Astrocyte (in vitro differentiated cells and primary cell): ENCODE data around the gene MYO15B. TPM values are rescaled to one million over a fixed set of nuclear protein-coding genes. Genes with fewer than 3 reads are reported as not detected.

Experiments used
- DNase-seq: peaks from one replicate; pipeline ENCODE4 v3.0.0-alpha.2; 2010; ENCODE audit warnings: low read depth
- FAIRE-seq: peaks from 2 replicates; lab custom pipeline; 2011; peaks lifted over from hg19 to GRCh38; lab: Jason Lieb, UNC
- H2AFZ ChIP-seq: 2 replicates; pipeline ENCODE4 v1.6.0; 2012; ENCODE audit warnings: low read depth, low read length, inconsistent platforms
- H3K27ac ChIP-seq: 2 replicates; pipeline ENCODE4 v1.5.1; 2011; ENCODE audit warnings: low read depth, low read length, inconsistent platforms
- H3K27me3 ChIP-seq: 2 replicates; pipeline ENCODE4 v1.6.0; 2011; ENCODE audit warnings: low read length, inconsistent platforms; ENCODE audit not compliant: insufficient read depth
- H3K36me3 ChIP-seq: 2 replicates; pipeline ENCODE4 v1.5.1; 2011; ENCODE audit warnings: low read length, inconsistent platforms; ENCODE audit not compliant: insufficient read depth
- H3K4me1 ChIP-seq: 2 replicates; pipeline ENCODE4 v1.5.1; 2011; ENCODE audit warnings: low read length, inconsistent platforms; ENCODE audit not compliant: insufficient read depth
- H3K4me2 ChIP-seq: 2 replicates; pipeline ENCODE4 v1.6.0; 2012; ENCODE audit warnings: low read length, inconsistent platforms
- H3K4me3 ChIP-seq: 2 replicates; pipeline ENCODE4 v1.5.1; 2011; ENCODE audit warnings: low read depth, mild to moderate bottlenecking, low read length, inconsistent platforms; ENCODE audit not compliant: insufficient read depth
- H3K79me2 ChIP-seq: 2 replicates; pipeline ENCODE4 v1.6.0; 2012; ENCODE audit warnings: mild to moderate bottlenecking, low read length, inconsistent platforms; ENCODE audit not compliant: insufficient read depth
- H3K9ac ChIP-seq: 2 replicates; pipeline ENCODE4 v1.6.0; 2012; ENCODE audit warnings: mild to moderate bottlenecking, low read length, inconsistent platforms
- H3K9me3 ChIP-seq: 2 replicates; pipeline ENCODE4 v1.5.1; 2012; ENCODE audit warnings: low read depth, mild to moderate bottlenecking, low read length, inconsistent platforms; ENCODE audit not compliant: insufficient read depth
- H4K20me1 ChIP-seq: 2 replicates; pipeline ENCODE4 v1.6.0; 2012; ENCODE audit warnings: low read length, inconsistent platforms; ENCODE audit not compliant: insufficient read depth
- H3K27ac Mint-ChIP-seq: one replicate; pipeline ENCODE4 v1.8.0; 2021; ENCODE audit warnings: mild to moderate bottlenecking, mixed read lengths; ENCODE audit not compliant: unreplicated experiment
- H3K27me3 Mint-ChIP-seq: one replicate; pipeline ENCODE4 v1.8.0; 2021; ENCODE audit warnings: low read depth, mixed read lengths; ENCODE audit not compliant: unreplicated experiment
- H3K36me3 Mint-ChIP-seq: one replicate; pipeline ENCODE4 v1.8.0; 2021; ENCODE audit warnings: low read depth, mixed read lengths; ENCODE audit not compliant: unreplicated experiment
- H3K4me1 Mint-ChIP-seq: one replicate; pipeline ENCODE4 v1.8.0; 2021; ENCODE audit warnings: low read depth, mixed read lengths; ENCODE audit not compliant: unreplicated experiment
- H3K4me3 Mint-ChIP-seq: one replicate; pipeline ENCODE4 v1.8.0; 2021; ENCODE audit warnings: mild to moderate bottlenecking, moderate library complexity, mixed read lengths; ENCODE audit not compliant: unreplicated experiment
- H3K9me3 Mint-ChIP-seq: one replicate; pipeline ENCODE4 v1.8.0; 2021; ENCODE audit warnings: mild to moderate bottlenecking, mixed read lengths; ENCODE audit not compliant: unreplicated experiment
- EZH2 ChIP-seq: IDR thresholded peaks from 2 replicates; pipeline ENCODE4 v1.6.1; 2012; ENCODE audit warnings: mild to moderate bottlenecking, low read length, inconsistent platforms; ENCODE audit not compliant: insufficient read depth
- total RNA-seq: library from RNA; stranded (reverse); gene quantifications from 2 replicates; pipeline ENCODE4 v1.2.1, GENCODE V29; 2021
- TF ChIP-seq, protein P1 (sequence below): IDR thresholded peaks from 2 replicates; pipeline ENCODE4 v1.5.1; 2011; ENCODE audit warnings: low read depth, mild to moderate bottlenecking, inconsistent platforms, low read length, moderate library complexity; ENCODE audit not compliant: insufficient read depth

MYO15B gene
- total RNA-seq, 1 donor from 2014 or later = 3.5 TPM

DNA sequence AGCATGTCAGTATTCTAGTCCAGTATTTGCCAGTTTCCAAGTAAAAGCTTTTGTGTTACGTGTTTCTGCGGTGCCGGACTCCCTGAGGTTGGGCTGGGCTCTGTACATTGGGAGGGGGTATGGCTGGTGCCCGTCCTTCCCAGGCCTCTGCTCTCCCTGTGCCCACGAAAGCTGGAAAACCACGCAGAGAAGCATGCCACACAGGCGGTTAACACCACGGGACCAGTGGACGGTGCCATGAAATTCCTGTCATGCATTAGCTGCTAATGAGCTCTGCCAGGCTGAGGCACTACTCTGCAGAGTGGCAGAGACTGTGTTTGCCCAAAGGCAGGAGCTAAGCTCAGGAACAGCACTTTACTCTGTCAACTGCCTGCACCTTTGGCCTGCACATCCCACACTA, 53.7 kb downstream of the MYO15B start:
- DNase-seq (no peak), FAIRE-seq (no peak)
- H3K4me3 Mint-ChIP-seq = no peak overlapping the region
- Histone ChIP-seq H4K20me1 (peaks cover 3% of the 10 kb centered on the region), H3K9me3 (no peaks in the 10 kb centered on the region), H3K9ac (no peak overlapping the region), H3K27me3 (no peaks in the 10 kb centered on the region), H3K4me2 (no peak overlapping the region), H3K27ac (no peak overlapping the region), H3K36me3 (no peaks in the 10 kb centered on the region), H3K79me2 (no peaks in the 10 kb centered on the region), H3K4me3 (no peak overlapping the region), H2AFZ (no peak overlapping the region), H3K4me1 (peaks cover 8% of the 10 kb centered on the region)
- H3K27me3 Mint-ChIP-seq = no peaks in the 10 kb centered on the region
- H3K4me1 Mint-ChIP-seq = peaks cover 12% of the 10 kb centered on the region
- H3K36me3 Mint-ChIP-seq = peaks cover 16% of the 10 kb centered on the region
- no peak for TF ChIP-seq EZH2
- TF ChIP-seq, protein P1, sequence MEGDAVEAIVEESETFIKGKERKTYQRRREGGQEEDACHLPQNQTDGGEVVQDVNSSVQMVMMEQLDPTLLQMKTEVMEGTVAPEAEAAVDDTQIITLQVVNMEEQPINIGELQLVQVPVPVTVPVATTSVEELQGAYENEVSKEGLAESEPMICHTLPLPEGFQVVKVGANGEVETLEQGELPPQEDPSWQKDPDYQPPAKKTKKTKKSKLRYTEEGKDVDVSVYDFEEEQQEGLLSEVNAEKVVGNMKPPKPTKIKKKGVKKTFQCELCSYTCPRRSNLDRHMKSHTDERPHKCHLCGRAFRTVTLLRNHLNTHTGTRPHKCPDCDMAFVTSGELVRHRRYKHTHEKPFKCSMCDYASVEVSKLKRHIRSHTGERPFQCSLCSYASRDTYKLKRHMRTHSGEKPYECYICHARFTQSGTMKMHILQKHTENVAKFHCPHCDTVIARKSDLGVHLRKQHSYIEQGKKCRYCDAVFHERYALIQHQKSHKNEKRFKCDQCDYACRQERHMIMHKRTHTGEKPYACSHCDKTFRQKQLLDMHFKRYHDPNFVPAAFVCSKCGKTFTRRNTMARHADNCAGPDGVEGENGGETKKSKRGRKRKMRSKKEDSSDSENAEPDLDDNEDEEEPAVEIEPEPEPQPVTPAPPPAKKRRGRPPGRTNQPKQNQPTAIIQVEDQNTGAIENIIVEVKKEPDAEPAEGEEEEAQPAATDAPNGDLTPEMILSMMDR = no peak
- H3K27ac Mint-ChIP-seq = no peak overlapping the region
- H3K9me3 Mint-ChIP-seq = no peaks in the 10 kb centered on the region

DNA sequence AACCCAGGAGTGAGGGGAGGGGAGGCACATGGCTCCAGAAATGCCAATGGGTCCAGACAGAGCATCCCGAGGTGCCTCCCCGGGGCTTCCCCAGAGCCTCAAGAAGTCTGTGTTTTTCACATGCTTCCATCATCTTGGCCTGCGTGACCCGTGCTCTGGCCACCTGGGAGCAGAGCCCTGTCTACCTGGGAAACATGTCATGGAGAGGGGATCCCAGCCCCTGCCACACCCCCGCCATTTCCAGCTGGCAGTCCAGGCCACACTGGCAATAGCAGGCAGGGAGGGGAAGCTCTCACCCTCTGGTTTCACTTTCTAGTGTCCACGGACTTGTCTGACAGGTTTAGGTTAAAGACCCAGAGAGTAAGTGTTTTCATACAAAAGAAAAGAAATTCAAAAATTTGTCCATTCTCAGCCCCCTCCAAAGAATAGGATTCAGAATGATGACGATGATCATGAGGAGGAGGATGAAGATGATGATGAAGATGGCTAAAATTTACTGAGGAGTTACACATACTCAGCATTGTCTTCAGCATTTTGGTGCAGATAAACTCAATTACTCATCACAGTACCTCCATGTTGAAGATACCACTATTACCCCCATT, 54.7 kb downstream of the MYO15B start:
- Histone ChIP-seq H3K36me3 (no peaks in the 10 kb centered on the region), H3K79me2 (no peaks in the 10 kb centered on the region), H2AFZ (no peak overlapping the region), H3K4me2 (no peak overlapping the region), H3K27me3 (no peaks in the 10 kb centered on the region), H3K27ac (no peak overlapping the region), H3K9ac (no peak overlapping the region), H3K9me3 (no peaks in the 10 kb centered on the region), H3K4me1 (peaks cover 8% of the 10 kb centered on the region), H3K4me3 (no peak overlapping the region), H4K20me1 (peaks cover 3% of the 10 kb centered on the region)
- no peak overlapping the region for H3K4me3 Mint-ChIP-seq
- H3K4me1 Mint-ChIP-seq = peaks cover 12% of the 10 kb centered on the region
- H3K27me3 Mint-ChIP-seq = no peaks in the 10 kb centered on the region
- H3K27ac Mint-ChIP-seq = no peak overlapping the region
- TF ChIP-seq, protein P1 = no peak
- no peak for TF ChIP-seq EZH2
- H3K36me3 Mint-ChIP-seq = peaks cover 16% of the 10 kb centered on the region
- DNase-seq = no peak
- H3K9me3 Mint-ChIP-seq = no peaks in the 10 kb centered on the region
- no peak for FAIRE-seq
